ENCODE results near the gene NEK7.

- peak in 1 of 6 experiments; percentile 5 for TF ChIP-seq CTCF (IDR thresholded peaks at IDR 0.05)
- no peak for TF ChIP-seq EP300 (IDR thresholded peaks at IDR 0.05)
Measured at GRCh38 chr1:198157241-198157846, 546 bp downstream of the NEK7 start.

Data from upper lobe of left lung (tissue), 4 donors.